Embryonic facial prominence (tissue), 1 donor: ENCODE results near the gene SPATA1.
"Not testable (repeated sequence)": the region's sequence is repeated elsewhere in the genome, so short reads cannot be mapped to it uniquely, and the experiment has no call there.

ENCODE experiments used
- DNase-seq: peaks from one replicate; pipeline ENCODE4 v3.0.0-alpha.2; 2016; ENCODE audit errors: extremely low spot score

SPATA1 gene

GRCh38 chr1:84587099-84587498 is 80.9 kb downstream of the SPATA1 start:
- no peak for DNase-seq

- not testable (repeated sequence) for DNase-seq
These were observed 88.8 kb downstream of the SPATA1 start for GRCh38 chr1:84594959-84595358.

- no peak for DNase-seq
These were observed 90.8 kb downstream of the SPATA1 start for GRCh38 chr1:84597011-84597410.

DNA sequence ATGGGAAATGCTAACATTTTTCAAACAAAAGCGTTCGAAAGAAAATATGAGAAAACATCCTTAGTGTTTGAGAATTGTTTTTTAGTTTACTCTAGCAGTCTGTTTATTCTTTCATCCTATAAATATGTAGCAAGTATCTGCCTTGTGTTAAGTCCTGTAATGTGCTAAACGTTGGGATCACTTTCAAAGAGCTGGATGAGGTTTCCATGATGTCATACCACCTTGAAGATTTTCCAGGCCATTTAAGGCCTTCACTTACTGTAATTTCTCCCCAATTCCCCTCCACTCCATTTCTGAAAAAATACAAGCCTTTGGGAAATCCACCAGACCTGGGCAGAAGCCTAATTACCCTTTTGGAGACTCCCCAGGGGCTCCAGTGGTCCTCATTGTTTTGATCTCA is 92.2 kb downstream of the SPATA1 start:
- DNase-seq, result no peak

DNA sequence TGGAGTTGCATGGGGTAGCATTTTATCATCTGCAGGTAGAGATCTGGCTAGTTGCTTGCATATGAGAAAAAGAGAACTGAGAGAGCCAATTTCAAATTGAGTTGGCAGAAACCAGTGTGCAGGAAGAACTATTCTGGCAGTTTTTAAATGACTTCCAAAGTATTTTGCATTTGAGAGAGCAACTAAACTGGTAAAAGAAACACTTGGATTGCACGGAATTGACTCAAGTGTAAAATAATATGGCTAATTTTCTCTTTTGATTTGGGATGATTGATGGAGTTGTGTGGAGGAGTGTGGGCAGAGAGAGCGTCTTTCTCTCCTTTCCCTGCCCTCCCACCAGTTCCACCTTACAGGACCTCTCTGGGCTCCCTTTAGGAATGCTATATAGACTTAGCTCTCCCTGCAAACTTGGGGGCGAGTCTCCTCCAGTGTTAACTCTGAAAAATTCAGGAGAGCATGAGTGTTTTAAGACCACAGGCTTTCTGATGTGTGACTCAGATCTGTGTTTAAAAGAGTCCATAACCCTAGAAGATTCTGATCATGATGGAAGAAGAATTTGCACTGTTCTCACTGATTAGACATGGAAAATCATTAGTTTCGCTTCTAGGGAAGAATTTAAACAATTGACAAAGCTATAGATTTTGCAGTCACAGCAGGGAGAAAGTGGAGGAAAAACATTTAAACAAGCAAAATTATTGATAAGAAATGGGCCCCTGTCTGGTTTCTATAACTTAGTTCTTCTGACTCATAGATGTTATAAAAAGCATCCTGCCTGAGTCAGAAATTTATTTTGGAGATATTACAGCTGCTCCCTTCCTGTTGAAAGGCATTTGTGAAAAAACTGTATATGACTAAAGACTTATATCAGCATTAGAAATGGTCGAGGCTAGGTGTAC is 92.9 kb downstream of the SPATA1 start:
- DNase-seq, result no peak

GRCh38 chr1:84600796-84601195 is 94.6 kb downstream of the SPATA1 start:
- DNase-seq, result no peak

GRCh38 chr1:84603223-84603622 is 97.0 kb downstream of the SPATA1 start:
- no peak for DNase-seq

- DNase-seq, result no peak
These were observed 98.0 kb downstream of the SPATA1 start for GRCh38 chr1:84603941-84604830.

GRCh38 chr1:84605157-84605556 is 99.0 kb downstream of the SPATA1 start:
- DNase-seq, result no peak

DNA sequence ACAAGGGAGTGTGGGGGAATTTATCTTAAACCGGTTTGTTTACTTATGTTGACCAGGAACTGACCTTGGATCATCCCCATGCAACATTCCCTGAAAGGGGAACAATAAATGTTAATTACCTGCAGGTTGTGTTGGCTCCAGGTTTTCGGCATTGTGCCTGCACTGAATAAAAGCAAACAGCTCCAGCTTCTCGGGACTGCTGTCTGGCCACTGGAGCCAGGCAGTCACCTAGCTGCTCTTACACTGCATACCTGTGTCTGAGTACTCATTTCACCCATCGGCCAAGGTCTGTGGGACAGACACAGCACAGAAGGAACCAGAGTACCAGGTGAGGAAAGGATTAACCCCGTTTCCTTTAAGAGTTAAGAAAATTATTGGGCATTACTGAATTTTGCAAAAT is 100.8 kb downstream of the SPATA1 start:
- no peak for DNase-seq

DNA sequence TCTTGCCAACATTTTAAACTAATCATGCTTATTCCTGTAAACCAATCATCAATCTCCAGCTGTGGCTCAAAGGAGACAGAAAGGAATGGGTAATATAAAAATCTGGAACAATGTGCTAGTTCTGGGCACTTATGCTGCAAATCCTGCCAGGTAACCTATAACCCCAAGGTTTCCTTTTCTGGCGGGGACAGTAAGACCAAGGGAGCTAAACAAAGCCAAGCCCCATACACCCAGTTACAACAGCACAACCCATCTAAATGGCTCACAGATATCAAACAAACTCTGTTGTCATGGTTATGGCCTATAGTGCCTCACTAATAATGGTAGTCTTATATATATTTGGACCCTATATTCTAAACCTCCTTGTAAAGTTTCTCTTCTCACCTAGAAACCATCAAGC is 104.9 kb downstream of the SPATA1 start:
- DNase-seq, result no peak

- no peak for DNase-seq
These were observed 105.6 kb downstream of the SPATA1 start for GRCh38 chr1:84611796-84612195.

DNA sequence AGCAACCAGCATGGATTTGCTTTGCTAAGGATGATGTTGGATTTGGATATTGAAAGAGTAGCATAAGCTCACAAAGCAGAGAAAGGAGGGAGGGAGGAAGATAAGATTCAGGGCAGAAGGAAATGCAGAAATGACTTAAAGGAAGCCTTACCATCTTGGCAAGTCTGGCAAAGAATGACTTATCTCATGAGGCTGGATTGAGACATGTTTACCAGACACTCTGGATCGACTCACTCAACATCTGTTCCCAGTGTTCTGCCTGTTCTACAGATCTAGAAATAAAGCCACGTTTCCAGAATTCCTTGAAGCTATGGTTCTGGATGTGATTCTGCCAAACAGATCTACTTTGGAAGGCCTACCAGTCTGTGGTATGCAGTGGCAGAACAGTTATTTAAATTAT is 106.8 kb downstream of the SPATA1 start:
- no peak for DNase-seq

- no peak for DNase-seq
These were observed 107.7 kb downstream of the SPATA1 start for GRCh38 chr1:84613887-84614286.

DNA sequence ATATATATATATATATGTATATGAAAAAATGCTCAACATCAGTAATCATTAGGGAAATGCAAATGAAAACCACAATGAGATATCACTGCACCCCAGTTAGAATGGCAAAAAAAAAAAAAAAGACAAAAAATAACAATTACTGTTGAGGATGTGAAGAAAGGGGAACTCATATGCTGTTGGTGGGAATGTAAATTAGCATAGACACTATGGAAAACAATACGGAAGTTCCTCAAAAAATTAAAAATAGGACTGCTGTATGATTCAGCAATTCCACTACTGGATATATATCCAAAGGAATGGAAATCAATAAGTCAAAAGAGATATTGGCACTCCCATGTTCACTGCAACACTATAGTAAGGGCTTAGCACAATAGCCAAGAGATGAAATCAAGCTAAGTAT is 109.6 kb downstream of the SPATA1 start:
- no peak for DNase-seq
